ENCODE data around the gene PLEKHA6. TPM values are rescaled to one million over a fixed set of nuclear protein-coding genes. Genes with fewer than 3 reads are reported as not detected.
A peak's percentile ranks its signal among the peaks of the same experiment; 100 is the strongest.

PLEKHA6 gene
- total RNA-seq, 4 donors from 2014 or later: 4.3 to 13.2 (median 7.7) TPM

GRCh38 chr1:204366759-204367158 is 7.0 kb upstream of the PLEKHA6 start:
- H3K27me3 ChIP-seq: peaks cover 0 to 4% (median 0%) of the 10 kb centered on the region in 3 donors
- peaks cover 6 to 9% of the 10 kb centered on the region in 2 donors for H3K4me1 ChIP-seq
- no peak for ATAC-seq
- TF ChIP-seq POLR2A (IDR thresholded peaks at IDR 0.05): no peak
- no peak for TF ChIP-seq CTCF (IDR thresholded peaks at IDR 0.05 in 4 of 5, conservative IDR thresholded peaks at IDR 0.05 in 1 of 5)
- intact Hi-C loops (cut with DNase I; ENCODE audit: low total_unique reads): loop anchor here (10.0 kb wide), 1 partner anchor 502 kb away; the partner anchor contains the start of gene SNRPE
- no peak overlapping the region for H3K4me3 ChIP-seq
- H3K27ac ChIP-seq: no peak overlapping the region
- in situ Hi-C loops (cut with MboI; ENCODE audit: low sequenced_read_pairs in 4 of 4): loop anchor here (5.0 to 25.0 kb wide), 4 partner anchors 154 to 504 kb away; partner anchors contain the start of genes REN (in 2 of the 4), GOLT1A (in 1 of the 4) and SNRPE (in 1 of the 4)
- no peaks in the 10 kb centered on the region for H3K36me3 ChIP-seq
- DNase-seq: no peak
- no peaks in the 10 kb centered on the region for H3K9me3 ChIP-seq

- H3K4me1 ChIP-seq: peaks cover 9% of the 10 kb centered on the region in 2 donors
Measured at GRCh38 chr1:204363335-204364114, 3.8 kb upstream of the PLEKHA6 start.

GRCh38 chr1:204362984-204363334 is 3.2 kb upstream of the PLEKHA6 start:
- TF ChIP-seq POLR2A (IDR thresholded peaks at IDR 0.05): no peak
- TF ChIP-seq CTCF (IDR thresholded peaks at IDR 0.05 in 4 of 5, conservative IDR thresholded peaks at IDR 0.05 in 1 of 5): no peak
- peaks cover 9% of the 10 kb centered on the region in 2 donors for H3K4me1 ChIP-seq
- no peaks in the 10 kb centered on the region for H3K9me3 ChIP-seq
- peak overlapping the region; percentile 40 to 51 (median 45) for H3K4me3 ChIP-seq
- H3K27ac ChIP-seq: peak overlapping the region; percentile 0 to 49 (median 28)
- DNase-seq (no peak), ATAC-seq (no peak)
- in situ Hi-C loops (cut with MboI; ENCODE audit: low sequenced_read_pairs in 4 of 4) (loop anchor here (5.0 to 25.0 kb wide), 5 partner anchors 151 to 501 kb away; partner anchors contain the start of genes GOLT1A (in 3 of the 4), REN (in 1 of the 4) and SNRPE (in 1 of the 4)), intact Hi-C loops (cut with DNase I; ENCODE audit: low total_unique reads) (loop anchor here (1.0 to 10.0 kb wide), 5 partner anchors 26 to 498 kb away; partner anchors contain the start of gene SNRPE)
- H3K36me3 ChIP-seq: no peaks in the 10 kb centered on the region
- peaks cover 0 to 8% (median 0%) of the 10 kb centered on the region in 3 donors for H3K27me3 ChIP-seq

More at GRCh38 chr1:204363335-204364114, 3.8 kb upstream of the PLEKHA6 start:
- no peaks in the 10 kb centered on the region for H3K36me3 ChIP-seq
- peak; percentile 32 to 48 for DNase-seq
- peak; percentile 74 to 85 for ATAC-seq
- no peaks in the 10 kb centered on the region for H3K9me3 ChIP-seq
- in situ Hi-C loops (cut with MboI; ENCODE audit: low sequenced_read_pairs in 4 of 4): loop anchor here (5.0 to 25.0 kb wide), 5 partner anchors 151 to 501 kb away; partner anchors contain the start of genes GOLT1A (in 3 of the 4), REN (in 1 of the 4) and SNRPE (in 1 of the 4)
- H3K4me3 ChIP-seq: peak overlapping the region; percentile 40 to 51 (median 45)
- H3K27ac ChIP-seq: peak overlapping the region; percentile 0 to 49 (median 28)
- intact Hi-C loops (cut with DNase I; ENCODE audit: low total_unique reads): loop anchor here (1.0 to 10.0 kb wide), 4 partner anchors 105 to 499 kb away; partner anchors contain the start of gene SNRPE
- TF ChIP-seq CTCF (IDR thresholded peaks at IDR 0.05 in 4 of 5, conservative IDR thresholded peaks at IDR 0.05 in 1 of 5) (peak; percentile 93 to 96 (median 95)), POLR2A (IDR thresholded peaks at IDR 0.05) (no peak)
- H3K27me3 ChIP-seq: peaks cover 0 to 5% (median 0%) of the 10 kb centered on the region in 3 donors

GRCh38 chr1:204361781-204362180 is 2.1 kb upstream of the PLEKHA6 start:
- no peaks in the 10 kb centered on the region for H3K36me3 ChIP-seq
- TF ChIP-seq CTCF (IDR thresholded peaks at IDR 0.05 in 4 of 5, conservative IDR thresholded peaks at IDR 0.05 in 1 of 5): no peak
- TF ChIP-seq POLR2A (IDR thresholded peaks at IDR 0.05): no peak
- H3K27ac ChIP-seq: no peak overlapping the region
- intact Hi-C loops (cut with DNase I; ENCODE audit: low total_unique reads) (loop anchor here (1.0 to 10.0 kb wide), 2 partner anchors 24 to 497 kb away; partner anchors contain the start of gene SNRPE), in situ Hi-C loops (cut with MboI; ENCODE audit: low sequenced_read_pairs in 4 of 4) (loop anchor here (5.0 to 25.0 kb wide), 5 partner anchors 149 to 499 kb away; partner anchors contain the start of genes GOLT1A (in 3 of the 4), REN (in 1 of the 4) and SNRPE (in 1 of the 4))
- H3K27me3 ChIP-seq: peaks cover 0 to 8% (median 0%) of the 10 kb centered on the region in 3 donors
- ATAC-seq (no peak), DNase-seq (no peak)
- peaks cover 9 to 17% of the 10 kb centered on the region in 2 donors for H3K4me1 ChIP-seq
- H3K4me3 ChIP-seq: no peak overlapping the region
- H3K9me3 ChIP-seq: no peaks in the 10 kb centered on the region
